ENCODE measurements around the gene PTPDC1.
A peak's percentile ranks its signal among the peaks of the same experiment; 100 is the strongest.

PTPDC1 gene

DNA sequence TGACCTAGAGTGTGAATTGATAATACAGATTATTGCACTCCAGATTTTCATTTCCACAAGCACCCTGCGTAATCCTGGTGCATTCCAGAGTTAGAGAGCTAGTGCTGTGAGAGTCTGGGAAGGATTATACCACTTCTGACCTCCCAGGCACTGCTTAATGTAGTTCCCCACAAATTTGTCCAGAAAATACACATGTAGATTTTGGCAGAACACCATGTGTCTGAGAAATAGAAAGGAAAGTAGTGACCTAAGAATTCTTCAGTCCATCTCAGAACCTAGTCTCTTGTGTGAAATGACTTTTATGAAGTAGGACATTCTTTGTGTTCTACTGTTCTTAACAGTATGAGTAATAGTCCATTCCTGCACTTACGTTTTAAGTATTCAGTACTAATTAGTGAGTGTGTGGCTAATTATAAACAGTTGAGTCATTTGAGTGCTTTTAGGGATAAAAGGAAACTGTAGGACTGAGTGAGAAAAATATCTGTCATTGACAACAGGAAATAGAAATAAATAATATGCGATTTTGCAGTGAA, 27.8 kb upstream of the PTPDC1 start:
- no peaks in the 10 kb centered on the region for H3K36me3 ChIP-seq (ENCODE audit: control insufficient read depth, insufficient read depth, low read length)
- H3K27me3 ChIP-seq (replicated peaks; ENCODE audit: control insufficient read depth, insufficient read depth, low read length), result no peaks in the 10 kb centered on the region
- TF ChIP-seq, protein P1, sequence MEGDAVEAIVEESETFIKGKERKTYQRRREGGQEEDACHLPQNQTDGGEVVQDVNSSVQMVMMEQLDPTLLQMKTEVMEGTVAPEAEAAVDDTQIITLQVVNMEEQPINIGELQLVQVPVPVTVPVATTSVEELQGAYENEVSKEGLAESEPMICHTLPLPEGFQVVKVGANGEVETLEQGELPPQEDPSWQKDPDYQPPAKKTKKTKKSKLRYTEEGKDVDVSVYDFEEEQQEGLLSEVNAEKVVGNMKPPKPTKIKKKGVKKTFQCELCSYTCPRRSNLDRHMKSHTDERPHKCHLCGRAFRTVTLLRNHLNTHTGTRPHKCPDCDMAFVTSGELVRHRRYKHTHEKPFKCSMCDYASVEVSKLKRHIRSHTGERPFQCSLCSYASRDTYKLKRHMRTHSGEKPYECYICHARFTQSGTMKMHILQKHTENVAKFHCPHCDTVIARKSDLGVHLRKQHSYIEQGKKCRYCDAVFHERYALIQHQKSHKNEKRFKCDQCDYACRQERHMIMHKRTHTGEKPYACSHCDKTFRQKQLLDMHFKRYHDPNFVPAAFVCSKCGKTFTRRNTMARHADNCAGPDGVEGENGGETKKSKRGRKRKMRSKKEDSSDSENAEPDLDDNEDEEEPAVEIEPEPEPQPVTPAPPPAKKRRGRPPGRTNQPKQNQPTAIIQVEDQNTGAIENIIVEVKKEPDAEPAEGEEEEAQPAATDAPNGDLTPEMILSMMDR (IDR thresholded peaks at IDR 0.05; ENCODE audit: insufficient read depth, low read length, poor library complexity, severe bottlenecking), result no peak
- DNase-seq (ENCODE audit: extremely low read depth, insufficient read length), result peak; percentile 37
- no peak overlapping the region for H3K4me3 ChIP-seq (replicated peaks; ENCODE audit: low read depth, low read length)

DNA sequence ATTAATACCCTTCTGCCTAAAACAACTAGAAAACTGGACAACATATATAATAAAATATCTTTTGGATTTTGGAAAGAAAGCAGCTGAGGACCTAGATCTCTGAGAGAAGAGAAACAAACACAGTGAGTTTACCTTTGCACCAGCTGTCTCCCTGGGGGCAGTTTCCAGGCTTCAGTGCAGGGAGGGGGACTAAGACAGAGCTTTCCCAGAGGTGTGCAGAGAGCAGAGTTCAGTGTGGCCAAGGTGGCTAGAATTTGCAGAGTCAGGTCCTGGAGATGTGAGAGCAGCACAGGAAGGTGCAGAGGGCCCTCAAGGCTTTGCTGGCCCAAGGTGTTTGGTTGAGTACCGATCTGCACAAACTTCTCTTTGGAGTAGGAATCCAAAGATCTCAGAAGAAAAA, 26.3 kb upstream of the PTPDC1 start:
- Histone ChIP-seq H3K27me3 (replicated peaks; ENCODE audit: control insufficient read depth, insufficient read depth, low read length) (no peaks in the 10 kb centered on the region), H3K36me3 (ENCODE audit: control insufficient read depth, insufficient read depth, low read length) (no peaks in the 10 kb centered on the region), H3K4me3 (replicated peaks; ENCODE audit: low read depth, low read length) (no peak overlapping the region)
- TF ChIP-seq, protein P1 (IDR thresholded peaks at IDR 0.05; ENCODE audit: insufficient read depth, low read length, poor library complexity, severe bottlenecking), result no peak
- no peak for DNase-seq (ENCODE audit: extremely low read depth, insufficient read length)

DNA sequence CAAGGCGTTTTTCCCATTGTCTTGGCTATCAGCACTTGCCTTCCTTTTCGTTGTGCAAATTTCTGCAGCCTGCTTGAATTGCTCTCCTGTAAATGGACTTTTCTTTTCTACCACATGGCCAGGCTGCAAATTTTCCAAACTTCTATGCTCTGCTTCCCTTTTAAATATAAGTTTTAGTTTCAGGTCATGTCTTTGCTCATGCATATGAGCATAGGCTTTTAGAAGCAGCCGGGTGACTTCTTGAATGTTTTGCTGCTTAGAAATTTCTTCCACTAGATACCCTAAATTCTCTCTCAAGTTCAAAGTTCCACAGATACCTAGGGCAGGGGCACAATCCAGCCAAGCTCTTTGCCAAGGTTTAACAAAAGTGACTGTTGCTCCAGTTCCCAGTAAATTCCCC, 22.4 kb upstream of the PTPDC1 start:
- Histone ChIP-seq H3K27me3 (replicated peaks; ENCODE audit: control insufficient read depth, insufficient read depth, low read length) (no peaks in the 10 kb centered on the region), H3K4me3 (replicated peaks; ENCODE audit: low read depth, low read length) (no peak overlapping the region), H3K36me3 (ENCODE audit: control insufficient read depth, insufficient read depth, low read length) (no peaks in the 10 kb centered on the region)
- no peak for DNase-seq (ENCODE audit: extremely low read depth, insufficient read length)
- TF ChIP-seq, protein P1 (IDR thresholded peaks at IDR 0.05; ENCODE audit: insufficient read depth, low read length, poor library complexity, severe bottlenecking), result no peak

DNA sequence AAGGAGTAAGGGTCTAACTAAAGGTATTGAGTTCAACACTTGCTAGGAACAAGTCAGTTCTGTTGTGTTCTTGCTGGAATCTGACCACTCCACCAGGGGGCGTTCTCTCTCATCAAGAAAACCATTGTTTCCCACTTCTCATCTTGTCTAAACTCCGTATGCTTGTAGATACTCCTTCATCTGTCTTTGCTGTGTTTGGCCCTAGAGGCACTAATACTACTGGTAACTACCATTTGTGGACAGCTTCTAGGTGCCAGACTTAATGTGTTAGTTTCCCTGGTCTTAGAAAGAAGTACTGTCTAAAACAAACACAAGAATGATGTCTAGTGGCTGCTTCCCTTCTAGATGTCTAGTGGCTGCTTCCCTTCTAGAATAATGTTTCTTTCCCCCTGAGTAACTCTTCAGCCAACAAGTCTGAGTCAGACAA, 18.7 kb upstream of the PTPDC1 start:
- Histone ChIP-seq H3K27me3 (replicated peaks; ENCODE audit: control insufficient read depth, insufficient read depth, low read length) (no peaks in the 10 kb centered on the region), H3K36me3 (ENCODE audit: control insufficient read depth, insufficient read depth, low read length) (no peaks in the 10 kb centered on the region), H3K4me3 (replicated peaks; ENCODE audit: low read depth, low read length) (no peak overlapping the region)
- DNase-seq (ENCODE audit: extremely low read depth, insufficient read length), result peak; percentile 31
- TF ChIP-seq, protein P1 (IDR thresholded peaks at IDR 0.05; ENCODE audit: insufficient read depth, low read length, poor library complexity, severe bottlenecking), result peak; percentile 83

DNA sequence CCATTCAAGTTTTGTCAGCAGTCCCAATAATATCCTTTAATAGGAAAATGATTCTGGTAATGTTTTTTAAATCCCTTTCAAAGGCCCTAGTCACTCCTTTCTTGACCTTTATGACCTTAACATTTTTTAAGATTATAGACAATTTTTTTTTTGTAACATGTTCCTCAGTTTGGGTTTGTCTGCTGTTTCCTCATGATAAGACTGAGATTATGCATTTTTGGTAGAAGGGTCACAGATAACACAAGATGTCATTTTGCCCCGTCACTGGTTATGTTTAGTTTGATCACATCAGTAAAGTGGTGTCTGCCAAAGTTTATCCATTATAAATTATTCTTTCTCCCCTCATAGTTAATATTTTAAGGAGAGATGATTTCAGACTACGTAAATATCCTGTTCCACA, 16.0 kb upstream of the PTPDC1 start:
- Histone ChIP-seq H3K36me3 (ENCODE audit: control insufficient read depth, insufficient read depth, low read length) (no peaks in the 10 kb centered on the region), H3K27me3 (replicated peaks; ENCODE audit: control insufficient read depth, insufficient read depth, low read length) (no peaks in the 10 kb centered on the region), H3K4me3 (replicated peaks; ENCODE audit: low read depth, low read length) (no peak overlapping the region)
- DNase-seq (ENCODE audit: extremely low read depth, insufficient read length), result no peak
- TF ChIP-seq, protein P1 (IDR thresholded peaks at IDR 0.05; ENCODE audit: insufficient read depth, low read length, poor library complexity, severe bottlenecking), result no peak

DNA sequence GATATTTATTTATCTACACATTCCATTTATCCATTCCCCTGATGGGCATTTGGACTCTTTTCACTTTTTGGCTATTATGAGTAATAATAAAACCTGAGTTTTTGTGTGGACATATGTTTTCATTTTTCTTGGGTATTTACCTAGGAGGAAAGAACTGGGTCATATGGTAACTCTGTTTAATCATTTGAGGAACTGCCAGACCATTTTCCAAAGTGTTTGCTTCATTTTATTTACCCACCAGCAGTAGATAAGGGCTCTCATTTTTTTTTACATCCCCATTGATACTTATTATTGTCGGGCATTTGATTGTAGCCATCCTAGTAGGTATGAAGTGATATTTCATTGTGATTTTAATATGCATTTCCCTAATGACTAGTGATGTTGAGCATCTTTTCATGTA, 7.7 kb upstream of the PTPDC1 start:
- Histone ChIP-seq H3K36me3 (ENCODE audit: control insufficient read depth, insufficient read depth, low read length) (no peaks in the 10 kb centered on the region), H3K4me3 (replicated peaks; ENCODE audit: low read depth, low read length) (no peak overlapping the region), H3K27me3 (replicated peaks; ENCODE audit: control insufficient read depth, insufficient read depth, low read length) (no peaks in the 10 kb centered on the region)
- TF ChIP-seq, protein P1 (IDR thresholded peaks at IDR 0.05; ENCODE audit: insufficient read depth, low read length, poor library complexity, severe bottlenecking), result no peak
- DNase-seq (ENCODE audit: extremely low read depth, insufficient read length), result no peak

Measured in GM06990 (cell line).